K562 (cell line): Measurements from ENCODE around the gene TAL1. TPM values are rescaled to one million over a fixed set of nuclear protein-coding genes. Genes with fewer than 3 reads are reported as not detected.

Source experiments
- CC2D1A ChIP-seq: fragments of 450-650 bp; IDR thresholded peaks from 2 replicates; pipeline ENCODE4 v1.6.1; 2017; ENCODE audit warnings: mild to moderate bottlenecking
- CHD1 ChIP-seq: fragments of 200-600 bp; sonication (generic); IDR thresholded peaks from one replicate; pipeline ENCODE4 v1.6.1; 2012; ENCODE audit warnings: mild to moderate bottlenecking, moderate library complexity, low read length, inconsistent platforms
- E4F1 ChIP-seq: fragments of 250-450 bp; sonication (Bioruptor Pico); IDR thresholded peaks from 2 replicates; pipeline ENCODE4 v1.5.0; 2021; ENCODE audit warnings: mild to moderate bottlenecking, borderline replicate concordance
- FOXK1 ChIP-seq: sonication (generic); formaldehyde crosslinking; IDR thresholded peaks from 2 replicates; pipeline ENCODE4 v1.8.0; 2022; ENCODE audit warnings: missing genetic modification reagents, mild to moderate bottlenecking, borderline replicate concordance
- FOXP1 ChIP-seq: sonication (generic); formaldehyde crosslinking; IDR thresholded peaks from 2 replicates; pipeline ENCODE4 v1.8.0; 2022; ENCODE audit warnings: mild to moderate bottlenecking, missing genetic modification reagents
- GATAD2A ChIP-seq: fragments of 450-650 bp; IDR thresholded peaks from 2 replicates; pipeline ENCODE4 v1.6.1; 2017
- HDAC6 ChIP-seq: IDR thresholded peaks from 2 replicates; pipeline ENCODE4 v1.6.1; 2012; ENCODE audit warnings: low read depth, mild to moderate bottlenecking, control low read depth, inconsistent platforms, low read length, moderate library complexity
- KDM5B ChIP-seq: fragments of 200-600 bp; sonication (generic); IDR thresholded peaks from 2 replicates; pipeline ENCODE4 v1.6.1; 2012; ENCODE audit warnings: low read depth, mild to moderate bottlenecking, moderate library complexity, low read length, control low read depth, inconsistent platforms; ENCODE audit not compliant: insufficient replicate concordance
- MAFF ChIP-seq: IDR thresholded peaks from 2 replicates; pipeline ENCODE4 v1.6.1; 2012; ENCODE audit warnings: low read length, improper control_type of control experiment
- MCM3 ChIP-seq: fragments of 450-650 bp; IDR thresholded peaks from 2 replicates; pipeline ENCODE4 v1.6.1; 2016
- MNT ChIP-seq, 2 experiments: fragments of 450-650 bp; conservative IDR thresholded peaks; 2 replicates each; pipeline ENCODE4 v1.6.1; 2017; ENCODE audit warnings: mild to moderate bottlenecking in 2 of 2, moderate library complexity in 2 of 2
- NCOR1 ChIP-seq: fragments of 450-650 bp; IDR thresholded peaks from 2 replicates; pipeline ENCODE4 v1.6.1; 2016; ENCODE audit warnings: mild to moderate bottlenecking, moderate library complexity
- NELFE ChIP-seq: IDR thresholded peaks from 2 replicates; pipeline ENCODE4 v1.6.1; 2011; ENCODE audit warnings: mild to moderate bottlenecking; ENCODE audit not compliant: insufficient read depth, insufficient read length
- NFYB ChIP-seq: IDR thresholded peaks from 2 replicates; pipeline ENCODE4 v1.6.1; 2011; ENCODE audit warnings: mild to moderate bottlenecking, moderate library complexity; ENCODE audit not compliant: insufficient read length; ENCODE audit errors: extremely low read depth
- PKNOX1 ChIP-seq: fragments of 450-650 bp; IDR thresholded peaks from 2 replicates; pipeline ENCODE4 v1.6.1; 2016
- PTRF ChIP-seq: fragments of 450-650 bp; IDR thresholded peaks from 2 replicates; pipeline ENCODE4 v1.6.1; 2016; ENCODE audit warnings: mild to moderate bottlenecking, missing genetic modification characterization, missing compliant biosample characterization
- RBBP5 ChIP-seq: fragments of 200-600 bp; sonication (generic); IDR thresholded peaks from 2 replicates; pipeline ENCODE4 v1.6.1; 2012; ENCODE audit warnings: borderline replicate concordance, mild to moderate bottlenecking, low read length, control low read depth, inconsistent platforms; ENCODE audit not compliant: insufficient read depth, poor library complexity, severe bottlenecking
- RBM25 ChIP-seq: fragments of 200-400 bp; formaldehyde crosslinking; IDR thresholded peaks from 2 replicates; pipeline ENCODE4 v1.6.1; 2018; ENCODE audit warnings: low read length, low read depth, moderate library complexity; ENCODE audit not compliant: severe bottlenecking
- STAT5A ChIP-seq: IDR thresholded peaks from 2 replicates; pipeline ENCODE4 v1.6.1; 2012; ENCODE audit warnings: low read length, inconsistent platforms, borderline replicate concordance
- TARDBP ChIP-seq: fragments of 450-650 bp; IDR thresholded peaks from 2 replicates; pipeline ENCODE4 v1.6.1; 2016
- ZNF140 ChIP-seq: fragments of 250-450 bp; sonication (Bioruptor Pico); IDR thresholded peaks from 2 replicates; pipeline ENCODE4 v1.8.0; 2021; ENCODE audit warnings: moderate library complexity, mild to moderate bottlenecking, inconsistent platforms
- polyA plus RNA-seq, 8 experiments: library from polyadenylated mRNA; depleted of rRNA in 4 of 8; stranded (reverse) in 5 of 8; unstranded in 3 of 8; fragments of >200 nt; fragmentation: Nextera tagmentation in 2 of 8; fragmentation: Illumina TruSeq in 1 of 8; extraction: Ambion mirVana in 2 of 8; extraction: Trizol in 1 of 8; gene quantifications; 2 replicates each; pipeline versions ENCODE4 v1.2.1 to v1.2.3, GENCODE V29; 2011 to 2014; ENCODE audit warnings: inconsistent platforms in 1 of 8, missing spikeins in 1 of 8
- total RNA-seq, 7 experiments: library from RNA; depleted of rRNA in 6 of 7; stranded (reverse); fragments of >200 nt in 6 of 7; fragmentation: Illumina TruSeq in 2 of 7; extraction: Trizol in 2 of 7; gene quantifications; 2 replicates each; pipeline versions ENCODE4 v1.2.1 to v1.2.3, GENCODE V29; 2011 to 2021; ENCODE audit warnings: low replicate concordance in 1 of 7
- TF ChIP-seq, protein P1 (sequence below): fragments of 250-450 bp; sonication (Bioruptor Pico); IDR thresholded peaks from 2 replicates; pipeline ENCODE4 v1.8.0; 2021; ENCODE audit warnings: moderate library complexity, mild to moderate bottlenecking, inconsistent platforms
- TF ChIP-seq, protein P2 (sequence below): sonication (generic); formaldehyde crosslinking; IDR thresholded peaks from 2 replicates; pipeline ENCODE4 v1.4.0; 2020; ENCODE audit warnings: mild to moderate bottlenecking, missing genetic modification reagents

The TAL1 gene
- total and polyA plus RNA-seq, 9 of the 15 experiments (the other 6 are each of a cell fraction or from before 2014, with no cell fraction given), result 18.5 to 106 (median 59.7) TPM

DNA sequence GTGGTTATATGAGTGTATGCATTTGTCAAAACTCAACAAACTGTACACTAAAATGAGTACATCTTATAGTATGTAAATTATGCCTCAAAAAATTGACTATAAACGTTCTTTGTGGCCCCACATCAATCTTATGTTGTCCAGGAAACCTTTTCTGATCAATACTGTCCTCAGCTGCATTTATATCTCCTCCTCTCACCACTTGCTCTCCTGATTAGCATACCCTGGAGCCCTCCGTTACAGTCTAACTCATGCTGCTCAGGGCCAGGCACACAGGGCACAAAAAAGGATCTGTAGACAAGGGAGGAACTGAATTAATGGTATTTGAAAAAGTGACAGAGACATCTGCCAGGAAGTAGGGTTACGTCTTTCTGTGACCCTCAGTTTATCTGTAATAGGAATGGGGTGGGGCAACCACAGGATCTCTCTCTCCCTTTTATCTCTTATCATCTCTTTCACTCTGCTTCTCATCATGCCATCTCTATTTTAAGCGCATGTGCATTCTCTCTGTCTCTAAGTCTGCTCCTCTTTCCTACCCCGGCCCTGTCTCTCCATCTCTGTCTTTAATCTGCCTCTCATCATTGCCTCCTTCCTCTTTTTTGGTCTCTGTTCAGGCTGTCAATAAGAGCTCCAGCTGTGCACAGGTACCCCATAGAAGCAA, 7.0 kb upstream of the TAL1 start (continued):
- TF ChIP-seq MNT (conservative IDR thresholded peaks at IDR 0.05) (no peak), KDM5B (no peak), CHD1 (no peak), FOXP1 (CRISPR knock-in tag) (no peak), RBBP5 (no peak), MAFF (no peak), PTRF (tag) (no peak), HDAC6 (no peak), NFYB (no peak), ZNF140 (CRISPR knock-in tag) (no peak), MCM3 (no peak), TARDBP (no peak), PKNOX1 (peak; percentile 82), CC2D1A (no peak), E4F1 (CRISPR knock-in tag) (no peak), STAT5A (no peak), NCOR1 (0 out of 2 replicates have a peak, but pooled peaks have one; percentile 24), GATAD2A (no peak), NELFE (no peak), RBM25 (peak; percentile 33), FOXK1 (CRISPR knock-in tag) (no peak)
- TF ChIP-seq, protein P1, sequence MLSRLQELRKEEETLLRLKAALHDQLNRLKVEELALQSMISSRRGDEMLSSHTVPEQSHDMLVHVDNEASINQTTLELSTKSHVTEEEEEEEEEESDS (CRISPR knock-in tag), result no peak
- TF ChIP-seq, protein P2, sequence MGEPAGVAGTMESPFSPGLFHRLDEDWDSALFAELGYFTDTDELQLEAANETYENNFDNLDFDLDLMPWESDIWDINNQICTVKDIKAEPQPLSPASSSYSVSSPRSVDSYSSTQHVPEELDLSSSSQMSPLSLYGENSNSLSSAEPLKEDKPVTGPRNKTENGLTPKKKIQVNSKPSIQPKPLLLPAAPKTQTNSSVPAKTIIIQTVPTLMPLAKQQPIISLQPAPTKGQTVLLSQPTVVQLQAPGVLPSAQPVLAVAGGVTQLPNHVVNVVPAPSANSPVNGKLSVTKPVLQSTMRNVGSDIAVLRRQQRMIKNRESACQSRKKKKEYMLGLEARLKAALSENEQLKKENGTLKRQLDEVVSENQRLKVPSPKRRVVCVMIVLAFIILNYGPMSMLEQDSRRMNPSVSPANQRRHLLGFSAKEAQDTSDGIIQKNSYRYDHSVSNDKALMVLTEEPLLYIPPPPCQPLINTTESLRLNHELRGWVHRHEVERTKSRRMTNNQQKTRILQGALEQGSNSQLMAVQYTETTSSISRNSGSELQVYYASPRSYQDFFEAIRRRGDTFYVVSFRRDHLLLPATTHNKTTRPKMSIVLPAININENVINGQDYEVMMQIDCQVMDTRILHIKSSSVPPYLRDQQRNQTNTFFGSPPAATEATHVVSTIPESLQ (CRISPR knock-in tag), result no peak
